Fibroblast of lung (primary cell): ENCODE measurements around the gene CCNH. TPM values are rescaled to one million over a fixed set of nuclear protein-coding genes. Genes with fewer than 3 reads are reported as not detected.

ENCODE experiments used
- DNase-seq, 2 donors: peaks; one replicate each; pipeline versions ENCODE4 v3.0.0 to v3.0.0-alpha.2; 2010; ENCODE audit warnings: low read depth in 2 of 2
- H2AFZ ChIP-seq: 2 replicates; pipeline ENCODE4 v1.5.1; 2012; ENCODE audit warnings: low read length, control low read depth, inconsistent platforms
- H3K27ac ChIP-seq: 2 replicates; pipeline ENCODE4 v1.5.1; 2011; ENCODE audit warnings: low read length, control low read depth; ENCODE audit not compliant: insufficient read depth
- H3K27me3 ChIP-seq: 2 replicates; pipeline ENCODE4 v1.5.1; 2011; ENCODE audit warnings: mild to moderate bottlenecking, low read length; ENCODE audit not compliant: control insufficient read depth, insufficient read depth
- H3K36me3 ChIP-seq: 2 replicates; pipeline ENCODE4 v1.5.1; 2011; ENCODE audit warnings: low read length; ENCODE audit not compliant: control insufficient read depth, insufficient read depth
- H3K4me1 ChIP-seq: 2 replicates; pipeline ENCODE4 v1.5.1; 2011; ENCODE audit warnings: low read length; ENCODE audit not compliant: control insufficient read depth, insufficient read depth; ENCODE audit errors: extremely low read depth
- H3K4me2 ChIP-seq: 2 replicates; pipeline ENCODE4 v1.5.1; 2011; ENCODE audit warnings: low read length, control low read depth; ENCODE audit not compliant: insufficient read depth; ENCODE audit errors: extremely low read depth
- H3K4me3 ChIP-seq, 4 experiments: fragments of 200-600 bp in 1 of 4; sonication (generic) in 1 of 4; replicated peaks in 1 of 4; 2 replicates each; pipeline ENCODE4 v1.5.1; 2011 to 2016; ENCODE audit warnings: low read length in 4 of 4, low read depth in 3 of 4, mild to moderate bottlenecking in 3 of 4, control low read depth in 2 of 4, inconsistent platforms in 1 of 4, mixed read lengths in 1 of 4; ENCODE audit not compliant: insufficient read depth in 1 of 4; ENCODE audit errors: control extremely low read depth in 1 of 4
- H3K79me2 ChIP-seq: 2 replicates; pipeline ENCODE4 v1.5.1; 2012; ENCODE audit warnings: mild to moderate bottlenecking, low read length, inconsistent platforms; ENCODE audit not compliant: control insufficient read depth, insufficient read depth
- H3K9ac ChIP-seq: 2 replicates; pipeline ENCODE4 v1.5.1; 2011; ENCODE audit warnings: mild to moderate bottlenecking, low read length, control low read depth; ENCODE audit not compliant: insufficient read depth
- H3K9me3 ChIP-seq: 2 replicates; pipeline ENCODE4 v1.5.1; 2012; ENCODE audit warnings: low read depth, low read length; ENCODE audit not compliant: control insufficient read depth, insufficient read depth
- H4K20me1 ChIP-seq: 2 replicates; pipeline ENCODE4 v1.5.1; 2011; ENCODE audit warnings: low read length; ENCODE audit not compliant: control insufficient read depth, insufficient read depth; ENCODE audit errors: extremely low read depth
- EZH2 ChIP-seq: IDR thresholded peaks from 2 replicates; pipeline ENCODE4 v1.5.1; 2012; ENCODE audit warnings: low read length, control low read depth, mild to moderate bottlenecking; ENCODE audit errors: missing control alignments
- polyA plus RNA-seq, 2 donors: library from polyadenylated mRNA; depleted of rRNA in 1 of 2; stranded (reverse) in 1 of 2; unstranded in 1 of 2; fragments of >200 nt; gene quantifications; 2 replicates each; pipeline ENCODE4 v1.2.1, GENCODE V29; 2011 to 2012; ENCODE audit warnings: missing spikeins in 1 of 2
- total RNA-seq: library from RNA; depleted of rRNA; stranded (reverse); fragments of >200 nt; gene quantifications from 2 replicates; pipeline ENCODE4 v1.2.1, GENCODE V29; 2014
- TF ChIP-seq, protein P1 (sequence below), 2 donors: IDR thresholded peaks in 1 of 2; conservative IDR thresholded peaks in 1 of 2; 1 replicate in 1 of 2; 2 replicates in 1 of 2; pipeline ENCODE4 v1.5.1; 2011 to 2012; ENCODE audit warnings: low read length in 2 of 2, control low read depth in 1 of 2, inconsistent platforms in 1 of 2, low read depth in 1 of 2, mild to moderate bottlenecking in 1 of 2

CCNH gene
- total and polyA plus RNA-seq, 2 donors (not counting 1 experiment from before 2014, with no cell fraction given) = 77.6 to 98.7 TPM

DNA sequence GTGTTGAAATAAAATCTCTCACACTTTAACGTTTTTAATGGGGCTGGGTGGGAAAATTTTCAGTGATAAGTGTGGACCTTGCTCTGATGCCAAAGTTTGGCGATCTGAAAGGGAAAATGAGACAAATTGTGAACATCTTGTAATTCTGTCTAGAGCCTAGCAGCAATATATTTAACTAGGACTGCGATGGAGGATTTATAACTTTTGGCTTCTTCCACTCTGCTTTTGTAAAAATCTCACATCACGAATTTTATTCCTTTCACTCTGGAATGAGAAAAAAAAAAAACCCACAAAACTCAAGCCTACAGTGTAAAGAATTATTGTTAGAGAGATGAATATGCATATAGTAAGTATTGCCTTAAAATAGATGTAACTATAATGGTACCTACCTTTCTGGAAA, 19.9 kb downstream of the CCNH start:
- peaks cover 28% of the 10 kb centered on the region for H3K4me1 ChIP-seq
- H3K4me3 ChIP-seq = no peak overlapping the region
- peak overlapping the region; percentile 80 for H3K27ac ChIP-seq
- H3K27me3 ChIP-seq = no peaks in the 10 kb centered on the region
- no peak overlapping the region for H3K9ac ChIP-seq
- TF ChIP-seq, protein P1, sequence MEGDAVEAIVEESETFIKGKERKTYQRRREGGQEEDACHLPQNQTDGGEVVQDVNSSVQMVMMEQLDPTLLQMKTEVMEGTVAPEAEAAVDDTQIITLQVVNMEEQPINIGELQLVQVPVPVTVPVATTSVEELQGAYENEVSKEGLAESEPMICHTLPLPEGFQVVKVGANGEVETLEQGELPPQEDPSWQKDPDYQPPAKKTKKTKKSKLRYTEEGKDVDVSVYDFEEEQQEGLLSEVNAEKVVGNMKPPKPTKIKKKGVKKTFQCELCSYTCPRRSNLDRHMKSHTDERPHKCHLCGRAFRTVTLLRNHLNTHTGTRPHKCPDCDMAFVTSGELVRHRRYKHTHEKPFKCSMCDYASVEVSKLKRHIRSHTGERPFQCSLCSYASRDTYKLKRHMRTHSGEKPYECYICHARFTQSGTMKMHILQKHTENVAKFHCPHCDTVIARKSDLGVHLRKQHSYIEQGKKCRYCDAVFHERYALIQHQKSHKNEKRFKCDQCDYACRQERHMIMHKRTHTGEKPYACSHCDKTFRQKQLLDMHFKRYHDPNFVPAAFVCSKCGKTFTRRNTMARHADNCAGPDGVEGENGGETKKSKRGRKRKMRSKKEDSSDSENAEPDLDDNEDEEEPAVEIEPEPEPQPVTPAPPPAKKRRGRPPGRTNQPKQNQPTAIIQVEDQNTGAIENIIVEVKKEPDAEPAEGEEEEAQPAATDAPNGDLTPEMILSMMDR (conservative IDR thresholded peaks at IDR 0.05 in 1 of 2, IDR thresholded peaks at IDR 0.05 in 1 of 2; ENCODE audit: low read depth in 1 of 2, low read length in 2 of 2) = no peak
- no peak for TF ChIP-seq EZH2
- no peaks in the 10 kb centered on the region for H4K20me1 ChIP-seq
- peak overlapping the region; percentile 58 for H3K4me2 ChIP-seq
- no peak overlapping the region for H2AFZ ChIP-seq
- no peak for DNase-seq
- no peaks in the 10 kb centered on the region for H3K9me3 ChIP-seq
- H3K36me3 ChIP-seq = peaks cover 7% of the 10 kb centered on the region
- peaks cover 15% of the 10 kb centered on the region for H3K79me2 ChIP-seq

DNA sequence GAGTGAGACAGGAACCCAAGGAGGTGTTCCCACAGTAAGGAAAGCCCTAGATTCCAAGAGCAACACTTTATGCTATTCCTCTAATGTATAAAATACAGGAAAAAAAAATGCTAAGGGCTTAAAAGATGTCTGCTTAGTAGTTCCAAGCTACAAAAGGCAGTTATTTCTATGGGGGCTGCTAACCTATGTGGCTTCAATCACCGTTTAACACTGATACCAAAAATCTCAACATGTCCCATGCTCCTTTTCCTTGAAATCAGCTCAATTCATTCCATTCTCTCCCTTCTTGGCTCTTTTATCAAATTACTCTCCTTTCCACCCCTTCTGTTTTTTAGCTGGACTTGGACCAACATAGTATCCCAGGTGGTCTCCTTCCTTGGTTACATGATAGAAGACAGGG, 20.6 kb downstream of the CCNH start:
- no peaks in the 10 kb centered on the region for H3K27me3 ChIP-seq
- H3K9me3 ChIP-seq = no peaks in the 10 kb centered on the region
- no peaks in the 10 kb centered on the region for H4K20me1 ChIP-seq
- no peak for DNase-seq
- peaks cover 28% of the 10 kb centered on the region for H3K4me1 ChIP-seq
- H3K9ac ChIP-seq = no peak overlapping the region
- peak overlapping the region; percentile 80 for H3K27ac ChIP-seq
- TF ChIP-seq, protein P1 (conservative IDR thresholded peaks at IDR 0.05 in 1 of 2, IDR thresholded peaks at IDR 0.05 in 1 of 2; ENCODE audit: low read depth in 1 of 2, low read length in 2 of 2) = no peak
- no peak for TF ChIP-seq EZH2
- H3K79me2 ChIP-seq = peaks cover 12% of the 10 kb centered on the region
- H3K4me3 ChIP-seq = no peak overlapping the region
- H2AFZ ChIP-seq = no peak overlapping the region
- no peak overlapping the region for H3K4me2 ChIP-seq
- H3K36me3 ChIP-seq = peaks cover 6% of the 10 kb centered on the region

DNA sequence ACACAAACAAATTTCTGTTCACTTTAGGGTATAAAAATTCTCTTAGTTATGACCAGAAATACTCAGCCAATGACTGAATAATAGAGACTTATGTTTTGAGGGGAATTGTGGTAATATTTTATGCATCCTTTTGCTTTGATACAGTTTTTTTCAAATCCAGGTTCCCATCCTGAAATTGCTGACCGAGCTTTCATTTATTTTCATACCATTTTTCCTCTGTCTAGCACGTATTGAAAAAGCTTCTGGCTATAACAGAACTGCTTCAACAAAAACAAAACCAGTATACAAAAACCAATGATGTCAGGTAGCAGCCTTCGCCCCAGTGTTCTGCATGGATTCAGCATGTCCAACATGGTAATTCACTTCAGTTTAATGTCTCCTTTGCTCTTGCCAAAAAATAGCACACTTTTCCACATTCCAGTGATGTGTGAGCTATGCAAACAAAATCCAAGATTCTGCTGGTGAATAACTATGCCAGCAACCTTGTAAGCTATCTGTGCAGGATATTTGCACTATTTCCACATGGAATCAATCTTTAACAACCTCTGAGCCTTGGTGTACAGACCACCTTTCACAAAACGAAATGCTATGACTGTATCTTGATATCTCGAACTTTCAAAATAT, 22.0 kb downstream of the CCNH start:
- TF ChIP-seq EZH2 = no peak
- TF ChIP-seq, protein P1 (conservative IDR thresholded peaks at IDR 0.05 in 1 of 2, IDR thresholded peaks at IDR 0.05 in 1 of 2; ENCODE audit: low read depth in 1 of 2, low read length in 2 of 2) = no peak
- Histone ChIP-seq H4K20me1 (no peaks in the 10 kb centered on the region), H3K4me3 (no peak overlapping the region), H3K27ac (no peak overlapping the region), H3K36me3 (peaks cover 6% of the 10 kb centered on the region), H3K27me3 (no peaks in the 10 kb centered on the region), H3K9me3 (no peaks in the 10 kb centered on the region), H3K79me2 (peaks cover 10% of the 10 kb centered on the region), H2AFZ (no peak overlapping the region), H3K4me1 (peaks cover 28% of the 10 kb centered on the region), H3K9ac (no peak overlapping the region), H3K4me2 (no peak overlapping the region)
- DNase-seq = peak; percentile 14 to 57
